HG03432 (cell line): Measurements from ENCODE around the gene TPM3.
"Not testable (repeated sequence)": the region's sequence is repeated elsewhere in the genome, so short reads cannot be mapped to it uniquely, and the experiment has no call there.

Source experiments
- ATAC-seq: cut with Tn5 transposase; IDR thresholded peaks from one replicate; pipeline ENCODE4 v1.9.1; 2021; ENCODE audit warnings: mild to moderate bottlenecking, moderate library complexity; ENCODE audit not compliant: unreplicated experiment

TPM3 gene

DNA sequence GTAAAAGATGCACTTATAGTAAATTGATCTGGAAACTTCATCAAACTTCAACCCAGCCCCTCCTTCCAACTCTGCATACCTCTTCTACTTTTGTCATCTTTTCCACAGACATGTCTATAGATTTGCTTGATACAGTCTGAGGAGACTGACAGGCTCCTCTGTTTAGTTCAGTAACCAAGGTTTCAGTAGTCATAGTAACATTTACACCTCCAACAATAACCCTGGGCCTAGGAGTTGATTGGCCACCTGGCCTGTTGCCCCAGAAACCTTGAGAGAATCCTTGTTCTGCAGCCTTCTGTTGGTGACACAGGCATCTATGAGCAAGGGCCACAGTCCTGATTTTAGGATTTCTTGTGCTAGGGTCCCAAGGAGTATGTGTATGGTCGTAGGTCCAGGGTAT is 14.3 kb upstream of the TPM3 start, which contains the start of gene CFAP141:
CFAP141 (minus strand) TSS at position 138 of the 400 bp plus-strand sequence; CDS start at position 112, 26 bp downstream.
- ATAC-seq: no peak

DNA sequence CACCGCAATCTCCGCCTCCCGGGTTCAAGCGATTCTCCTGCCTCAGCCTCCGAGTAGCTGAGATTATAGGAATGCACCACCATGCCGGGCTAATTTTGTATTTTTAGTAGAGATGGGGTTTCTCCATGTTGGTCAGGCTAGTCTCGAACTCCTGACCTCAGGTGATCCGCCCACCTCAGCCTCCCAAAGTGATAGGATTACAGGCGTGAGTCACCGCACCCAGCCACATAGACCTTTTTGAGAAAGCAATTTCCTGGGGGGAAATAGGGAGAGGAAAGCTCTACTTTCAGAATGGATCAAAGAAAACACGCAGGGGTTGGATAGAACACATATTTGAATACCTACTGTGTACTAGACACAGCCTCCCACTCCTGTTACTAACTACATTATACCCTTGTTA is 13.9 kb upstream of the TPM3 start:
- not testable (repeated sequence) for ATAC-seq

DNA sequence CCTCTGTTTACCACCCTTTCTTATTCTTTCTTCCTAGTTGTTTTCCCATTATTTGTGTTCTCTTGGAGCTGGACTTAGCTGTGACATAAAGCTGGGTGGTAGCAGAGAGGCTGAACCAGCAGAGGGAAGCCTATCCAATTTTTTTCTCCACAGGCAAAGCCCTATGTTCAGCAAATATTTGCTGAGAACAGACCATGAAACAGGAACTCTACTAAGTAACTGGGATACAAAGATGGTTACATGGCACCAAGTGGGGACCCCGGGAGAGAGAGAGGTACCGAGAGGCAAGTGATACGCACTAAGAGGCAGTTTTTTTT is 7.6 kb upstream of the TPM3 start:
- ATAC-seq: no peak

DNA sequence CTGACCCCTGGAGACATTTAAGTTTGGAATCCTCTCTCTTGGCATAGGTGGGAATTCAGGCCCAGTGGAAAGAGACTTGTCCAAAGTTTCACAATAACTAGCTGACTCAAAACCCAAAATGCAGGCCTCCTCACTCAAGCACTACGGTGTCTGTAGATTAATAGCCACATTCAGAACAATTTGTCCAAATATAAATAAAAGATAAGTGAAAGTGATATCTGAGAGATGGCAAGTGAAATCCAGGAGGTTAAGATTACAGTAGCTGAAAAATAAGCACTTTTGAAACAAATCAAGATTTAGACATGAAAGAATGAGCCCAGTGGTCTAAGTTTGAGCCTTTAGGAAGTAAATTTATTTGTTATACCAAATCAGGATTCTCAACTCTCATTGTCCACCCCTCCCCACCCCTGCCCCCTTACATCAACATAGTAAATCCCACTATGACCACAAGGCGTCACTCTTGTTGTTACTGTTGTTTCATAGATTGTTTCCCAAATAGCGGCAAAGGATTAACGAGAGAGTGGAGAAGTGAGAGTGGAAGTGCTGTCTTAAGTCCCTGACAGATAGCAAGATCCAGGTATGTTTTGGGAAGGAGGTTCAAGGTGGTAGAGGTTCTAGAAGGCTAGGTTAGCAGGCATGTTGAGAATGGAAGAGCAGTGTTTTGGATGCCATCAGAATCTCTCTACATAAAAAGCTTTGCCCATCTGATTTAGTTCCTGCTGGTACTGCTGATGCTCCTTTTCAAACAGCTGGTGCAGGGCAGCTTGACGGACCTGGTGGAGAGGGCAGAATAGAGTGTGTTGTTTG is 7.1 kb upstream of the TPM3 start:
- no peak for ATAC-seq

DNA sequence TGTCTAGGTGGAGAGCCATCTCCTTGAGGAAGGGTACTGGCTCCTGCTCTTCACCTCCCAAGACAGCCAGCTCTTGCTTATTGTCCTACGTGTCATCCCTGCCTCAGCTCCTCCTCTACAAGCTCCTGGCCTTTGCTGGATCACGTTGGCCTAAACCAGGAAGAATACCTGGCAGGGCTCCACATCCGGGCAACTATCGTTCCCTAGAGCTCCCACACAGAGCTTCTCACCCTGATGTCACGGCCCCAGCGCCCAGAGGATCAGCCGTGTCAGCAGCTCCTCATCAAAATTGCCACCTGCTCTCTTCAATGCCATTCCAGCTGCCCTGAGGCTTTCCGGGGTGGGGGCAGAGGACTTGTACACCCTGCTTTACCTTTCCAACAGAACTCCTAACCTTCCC is 1.9 kb upstream of the TPM3 start:
- ATAC-seq: no peak

DNA sequence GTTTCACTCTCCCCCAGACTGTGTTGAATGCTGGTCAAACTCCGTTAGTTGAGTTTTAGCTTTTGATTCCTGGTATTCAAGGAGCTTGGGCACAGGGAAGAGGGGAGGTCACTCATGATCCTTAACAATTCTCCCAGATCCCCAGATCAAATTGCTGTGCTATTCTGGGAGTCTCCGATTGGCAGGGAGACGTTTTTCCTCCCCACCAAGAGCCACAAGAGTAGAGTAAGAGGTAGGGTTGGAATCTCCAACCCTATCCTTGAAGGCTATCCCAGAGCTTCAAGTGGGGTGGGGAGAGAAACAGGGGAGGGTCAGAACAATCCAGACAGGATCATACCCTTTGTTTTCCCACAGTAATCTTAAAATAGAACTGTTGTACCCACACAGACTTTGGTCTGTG is 576 bp upstream of the TPM3 start:
- no peak for ATAC-seq

DNA sequence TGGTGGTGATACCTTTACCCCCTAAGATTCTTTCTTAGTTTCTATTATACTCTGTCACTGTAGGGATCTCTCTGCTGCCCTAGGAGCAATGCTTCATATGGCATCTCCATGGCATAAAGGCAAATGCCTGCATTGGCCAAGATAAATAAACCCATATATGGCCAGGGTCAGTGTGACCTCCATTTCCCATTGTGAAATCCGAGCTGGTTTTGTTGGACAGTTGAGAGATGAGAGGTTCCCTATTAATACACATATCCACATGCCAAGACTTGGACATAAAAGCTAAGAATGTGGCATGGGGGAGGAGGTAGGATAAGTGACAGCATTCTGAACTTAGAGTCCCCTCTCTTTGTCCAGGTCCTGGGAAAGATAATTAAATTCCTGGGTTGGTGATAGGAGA is 1.4 kb downstream of the TPM3 start:
- ATAC-seq: no peak

DNA sequence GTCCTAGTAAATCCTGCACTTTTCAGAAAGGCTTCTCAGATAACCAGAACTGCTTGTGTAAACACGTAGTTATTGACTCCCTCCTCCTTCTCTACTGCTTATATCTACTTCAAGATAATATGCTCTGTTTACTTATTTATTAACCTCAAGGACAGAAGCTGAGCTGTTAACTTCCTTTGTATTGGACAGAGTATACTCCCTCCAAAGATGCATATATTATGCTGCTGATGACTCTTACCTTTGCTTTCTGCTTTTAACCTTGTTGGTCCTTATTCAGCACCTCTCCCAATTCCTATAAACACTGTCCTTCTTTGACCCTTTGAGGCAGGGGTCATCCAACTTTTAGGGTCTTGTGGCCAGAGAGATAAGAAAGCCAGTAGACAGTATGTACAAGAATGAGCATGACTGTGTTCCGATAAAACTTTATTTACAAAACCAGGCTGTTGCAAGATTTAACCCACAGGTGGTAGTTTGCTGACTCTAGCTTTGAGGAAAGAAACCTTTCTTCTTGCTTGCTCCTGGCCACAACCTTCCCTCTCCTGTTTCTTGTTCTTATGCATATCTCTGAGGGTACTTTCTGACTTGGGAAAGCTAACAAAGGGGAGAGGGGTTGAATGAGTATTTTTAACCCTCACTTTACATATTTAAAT is 4.9 kb downstream of the TPM3 start:
- ATAC-seq: no peak

DNA sequence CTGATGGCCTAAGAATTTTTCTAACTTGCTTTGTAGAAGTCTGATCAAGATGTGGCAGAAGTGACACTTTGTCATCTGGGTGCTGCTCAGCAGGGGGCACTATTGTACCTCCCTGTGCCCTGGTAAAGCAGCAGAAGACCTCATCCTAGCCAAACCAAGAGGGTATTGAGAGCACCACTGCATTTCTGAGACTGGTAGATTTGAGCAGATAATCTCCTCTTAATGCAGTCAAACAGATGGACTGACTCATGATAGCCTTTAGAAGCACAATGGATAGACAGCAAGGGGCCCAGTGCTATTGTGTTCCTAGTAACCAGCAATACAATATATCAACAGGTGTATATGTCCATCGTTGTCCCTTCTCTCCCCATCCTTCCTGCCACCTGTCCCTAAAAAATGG is 5.7 kb downstream of the TPM3 start:
- ATAC-seq: no peak

DNA sequence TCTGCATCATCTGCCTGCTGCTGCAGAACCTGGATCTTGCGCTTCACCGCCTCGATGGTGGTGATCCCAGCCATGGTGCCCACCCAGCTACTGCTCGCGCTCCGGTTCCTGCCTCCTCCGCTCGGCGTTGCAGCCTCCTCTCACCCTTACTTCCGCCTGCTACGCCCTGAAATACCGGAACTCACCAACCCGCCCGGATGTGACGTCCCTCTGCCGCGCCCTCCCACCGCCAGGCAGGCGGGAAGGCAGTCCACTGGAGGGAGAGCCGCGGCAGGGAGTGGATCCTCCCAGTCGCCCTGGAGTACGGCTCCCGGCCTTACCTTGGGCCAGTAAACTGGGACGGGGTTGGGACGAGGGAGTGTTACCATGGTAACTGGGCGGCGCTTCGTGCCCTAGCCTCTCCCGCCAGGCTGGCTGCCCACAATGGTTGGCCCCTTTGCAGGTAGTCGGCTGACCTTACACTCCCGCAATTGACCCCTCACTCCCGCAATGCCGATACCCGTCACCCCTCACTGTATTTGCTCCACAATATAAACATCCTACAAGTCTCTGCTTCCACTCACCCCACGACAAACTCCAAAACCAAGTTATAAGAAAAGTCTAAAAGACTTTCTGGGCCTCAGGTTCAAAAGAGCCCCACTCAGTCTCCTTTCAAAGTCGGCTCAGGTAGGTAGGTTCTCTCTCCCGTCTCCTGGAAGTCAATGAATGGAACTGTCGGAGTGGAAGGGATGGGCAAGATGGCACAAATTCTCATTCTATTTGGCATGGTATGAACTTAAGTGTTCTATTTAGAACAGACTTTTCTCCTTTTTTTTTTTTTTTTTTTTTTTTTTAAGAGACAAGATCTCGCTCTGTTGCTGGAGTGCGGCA is 8.6 kb downstream of the TPM3 start:
- ATAC-seq: peak; percentile 84

DNA sequence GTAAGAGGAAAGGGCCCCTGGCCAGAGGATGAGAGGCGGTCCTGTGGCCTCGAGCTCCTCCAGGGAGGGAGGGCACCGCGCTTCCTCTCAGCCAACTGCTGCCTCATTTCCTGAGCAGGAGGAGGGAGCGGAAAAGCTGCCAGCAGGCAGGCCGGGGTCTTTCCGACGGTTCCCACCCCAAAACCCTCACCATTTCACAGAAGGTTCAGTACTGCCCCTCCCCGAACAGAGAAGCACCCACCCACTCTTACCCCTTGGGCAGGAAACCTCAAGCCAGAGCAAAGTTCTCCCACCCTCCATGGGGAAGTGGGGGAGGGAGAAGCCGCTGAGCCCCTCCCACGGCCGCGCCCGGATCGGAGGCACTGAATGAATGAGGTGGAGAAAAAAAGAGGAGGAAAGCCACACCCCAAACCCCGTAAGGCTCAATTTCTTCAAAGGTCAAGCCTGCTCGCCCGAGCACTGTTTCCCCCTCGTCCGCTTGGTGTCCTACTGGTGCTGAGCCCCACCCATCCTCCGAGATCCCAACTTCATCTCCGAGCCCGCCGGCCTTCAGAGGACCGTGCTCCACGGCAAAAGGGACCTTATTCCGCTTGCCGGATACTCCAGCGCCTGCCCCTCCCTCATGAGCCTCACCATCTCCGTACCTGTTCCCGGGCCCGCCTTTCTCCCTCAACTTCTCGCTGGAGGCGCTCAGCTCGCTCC is 9.4 kb downstream of the TPM3 start:
- peak; percentile 51 for ATAC-seq

DNA sequence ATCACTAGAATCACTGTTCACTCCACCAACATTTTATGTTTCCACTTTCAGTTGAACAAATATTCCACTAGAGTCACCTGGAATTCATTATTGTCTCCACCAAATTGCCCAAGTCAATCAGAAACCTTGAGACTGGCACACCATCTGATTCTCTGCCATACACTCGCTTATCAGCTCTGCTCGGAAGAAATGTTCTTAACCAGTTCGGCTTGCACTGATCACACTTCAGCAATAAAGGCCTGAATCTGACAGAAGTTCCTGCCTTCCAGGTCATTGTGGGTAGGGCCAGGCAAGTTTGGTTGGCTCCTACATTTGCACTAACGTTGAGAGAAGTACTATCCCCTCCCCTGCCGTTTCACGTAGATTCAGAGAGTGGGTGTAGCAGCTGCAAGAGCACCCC is 10.0 kb downstream of the TPM3 start:
- no peak for ATAC-seq

DNA sequence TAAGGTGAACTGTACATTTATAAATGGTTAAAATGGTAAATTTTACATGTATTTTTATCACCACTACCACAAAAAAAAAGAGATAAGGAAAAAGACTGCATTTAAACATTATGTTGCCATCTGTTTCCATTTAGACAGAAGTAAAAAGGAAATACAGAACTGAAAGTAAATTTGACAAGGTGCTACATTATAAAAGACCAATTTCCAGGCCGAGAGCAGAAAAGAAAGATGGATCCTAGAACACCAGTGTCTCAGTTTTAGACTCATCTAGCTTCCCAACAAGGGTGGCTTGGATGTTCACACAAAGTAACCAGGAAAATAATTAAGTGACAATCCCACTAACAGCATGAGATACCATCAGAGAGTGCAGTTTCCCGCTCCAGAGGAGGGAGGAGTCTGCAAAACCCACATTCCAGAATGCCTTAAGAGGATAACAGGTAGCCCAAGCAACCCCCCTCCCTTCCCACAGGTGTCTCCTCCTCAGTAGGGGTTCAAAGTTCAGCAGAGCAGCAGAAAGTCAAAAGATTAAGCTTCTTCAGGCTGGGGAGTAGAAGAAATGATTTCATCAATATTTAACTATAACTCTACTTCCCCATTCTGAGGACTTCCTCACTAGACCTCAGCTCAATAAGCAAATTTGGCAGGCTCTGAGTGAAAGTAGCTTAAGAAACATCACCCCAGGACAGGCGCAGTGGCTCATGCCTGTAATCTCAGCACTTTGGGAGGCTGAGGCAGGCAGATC is 11.8 kb downstream of the TPM3 start:
- no peak for ATAC-seq

DNA sequence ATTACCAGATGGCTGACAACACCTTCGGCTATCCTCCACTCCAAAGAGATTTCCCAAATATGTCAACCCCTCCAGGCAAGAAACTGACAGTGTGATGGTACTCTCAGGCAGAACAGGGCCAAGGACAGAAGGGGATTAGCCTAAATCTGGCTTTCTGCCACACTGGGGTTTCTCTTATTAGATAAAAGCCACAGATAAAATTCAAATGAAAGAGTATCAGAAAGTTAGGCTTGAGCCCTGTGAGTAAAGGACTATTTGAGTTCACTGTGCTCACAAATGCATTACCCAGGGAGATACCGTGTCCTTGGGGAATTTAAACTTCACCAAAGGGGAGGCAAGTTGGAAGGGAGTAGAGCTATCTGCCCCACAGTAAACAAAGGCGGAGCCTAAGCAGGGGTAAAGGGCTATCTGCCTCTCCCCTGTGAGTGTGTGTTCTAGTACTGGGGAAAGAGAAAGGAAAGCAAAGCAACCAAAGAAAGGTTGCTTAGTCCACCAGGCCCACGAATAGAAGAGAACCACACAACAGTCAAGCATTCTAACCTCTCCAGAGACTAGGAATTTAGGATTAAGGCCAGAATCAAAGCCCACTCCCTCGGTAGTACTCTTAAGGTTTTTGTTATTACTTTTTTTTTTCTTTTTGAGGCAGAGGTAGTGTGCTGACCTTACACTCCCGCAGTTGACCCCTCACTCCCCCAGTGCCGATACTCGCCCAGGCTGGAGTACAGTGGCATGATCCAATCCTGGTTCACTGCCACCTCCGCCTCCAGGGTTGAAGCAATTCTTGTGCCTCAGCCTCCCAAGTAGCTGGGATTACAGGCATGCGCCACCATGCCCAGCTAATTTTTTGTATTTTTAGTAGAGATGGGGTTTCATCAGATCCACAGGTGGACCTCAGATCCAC is 12.7 kb downstream of the TPM3 start:
- ATAC-seq: no peak

DNA sequence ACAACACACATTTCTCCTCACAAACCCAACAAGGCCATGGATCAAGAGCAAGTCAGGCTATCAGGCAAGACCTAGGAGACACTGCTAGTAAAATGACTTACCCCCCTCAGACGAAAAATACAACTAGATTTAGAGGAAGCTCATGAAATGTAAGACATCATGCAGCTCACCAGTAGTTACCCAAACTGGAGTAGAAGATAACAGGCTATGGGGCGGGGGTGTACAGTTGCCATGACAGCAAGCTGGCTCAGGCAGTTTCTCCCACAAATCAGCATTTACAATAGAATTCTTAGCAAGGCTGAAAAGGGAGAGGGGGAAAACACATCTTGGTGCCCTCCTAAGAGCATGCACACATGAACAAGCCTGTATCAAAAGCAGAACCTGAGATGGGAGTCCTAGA is 13.9 kb downstream of the TPM3 start:
- ATAC-seq: no peak

DNA sequence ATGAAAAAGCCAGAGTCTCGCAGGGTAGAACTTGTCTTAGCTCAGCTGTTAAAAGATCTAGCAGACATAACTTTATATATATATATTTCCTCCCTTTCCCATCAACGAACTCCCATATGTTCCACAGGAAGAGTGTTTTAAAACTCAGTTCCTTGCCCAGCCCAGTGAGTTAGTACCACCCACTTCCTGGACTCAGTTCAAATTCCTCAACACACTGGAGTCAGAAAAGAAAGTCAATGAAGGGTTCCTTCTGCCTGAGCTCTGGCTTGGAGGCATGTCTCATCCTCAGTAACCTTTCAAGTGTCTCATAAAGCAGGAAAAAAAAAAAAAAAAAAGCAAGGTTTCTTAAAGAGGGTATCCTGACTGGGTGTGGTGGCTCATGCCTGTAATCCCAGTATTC is 15.6 kb downstream of the TPM3 start:
- no peak for ATAC-seq

DNA sequence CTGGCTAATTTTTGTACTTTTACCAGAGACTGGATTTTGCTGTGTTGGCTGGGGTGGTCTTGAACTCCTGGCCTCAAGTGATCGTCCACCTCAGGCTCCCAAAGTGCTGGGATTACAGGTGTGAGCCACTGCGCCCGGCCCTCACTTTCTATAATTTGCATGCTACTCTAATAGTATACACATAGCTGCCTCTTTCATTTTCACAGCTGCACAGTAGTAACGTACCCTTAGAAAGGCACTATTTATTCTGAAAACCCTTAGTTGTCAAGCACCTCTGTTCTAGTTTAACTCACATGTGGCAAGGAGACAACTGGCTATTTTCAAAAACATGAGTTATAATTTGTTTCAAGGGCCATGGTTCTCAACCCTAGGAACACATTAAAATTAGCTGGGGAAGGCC is 17.2 kb downstream of the TPM3 start:
- peak; percentile 40 for ATAC-seq

DNA sequence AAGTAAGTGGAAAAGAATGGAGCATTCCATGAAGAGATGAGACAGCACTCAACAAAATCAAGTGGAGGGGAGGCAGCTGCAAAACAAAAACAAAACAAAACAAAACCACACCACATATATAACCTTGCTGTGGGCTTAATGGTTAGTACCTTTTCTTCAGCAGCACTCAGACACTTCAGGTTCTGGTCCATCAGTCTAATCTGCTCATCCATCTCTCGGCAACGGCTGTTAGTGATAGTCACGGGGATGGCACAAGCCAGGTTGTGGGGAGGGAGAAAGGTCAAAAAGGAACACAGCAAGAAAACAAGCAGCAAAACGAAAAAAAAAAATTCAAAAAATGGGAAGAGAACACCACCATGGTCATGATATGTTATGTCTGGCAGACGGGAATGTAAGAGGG is 20.0 kb downstream of the TPM3 start:
- no peak for ATAC-seq

DNA sequence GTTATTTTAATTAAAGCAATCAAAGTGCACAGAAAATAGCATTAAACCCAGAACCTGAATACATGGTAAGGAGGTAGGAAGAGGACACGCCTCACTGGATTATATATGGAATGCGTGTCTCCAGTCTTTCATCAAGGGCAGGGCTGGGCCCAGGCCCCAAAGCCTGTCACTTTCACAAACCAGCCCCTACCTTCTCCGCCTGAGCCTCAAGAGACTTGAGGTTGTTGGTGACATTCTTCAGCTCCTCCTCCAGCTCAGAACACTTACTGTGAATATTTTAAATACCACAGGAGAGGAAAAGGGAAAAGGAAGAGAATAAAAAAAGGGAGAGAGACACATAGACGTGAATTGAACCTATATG is 20.7 kb downstream of the TPM3 start:
- ATAC-seq: no peak
